ENCODE results near the gene CNEP1R1.

CNEP1R1 gene

GRCh38 chr16:50015631-50016030 is 9.4 kb upstream of the CNEP1R1 start:
- TF ChIP-seq, protein P1, sequence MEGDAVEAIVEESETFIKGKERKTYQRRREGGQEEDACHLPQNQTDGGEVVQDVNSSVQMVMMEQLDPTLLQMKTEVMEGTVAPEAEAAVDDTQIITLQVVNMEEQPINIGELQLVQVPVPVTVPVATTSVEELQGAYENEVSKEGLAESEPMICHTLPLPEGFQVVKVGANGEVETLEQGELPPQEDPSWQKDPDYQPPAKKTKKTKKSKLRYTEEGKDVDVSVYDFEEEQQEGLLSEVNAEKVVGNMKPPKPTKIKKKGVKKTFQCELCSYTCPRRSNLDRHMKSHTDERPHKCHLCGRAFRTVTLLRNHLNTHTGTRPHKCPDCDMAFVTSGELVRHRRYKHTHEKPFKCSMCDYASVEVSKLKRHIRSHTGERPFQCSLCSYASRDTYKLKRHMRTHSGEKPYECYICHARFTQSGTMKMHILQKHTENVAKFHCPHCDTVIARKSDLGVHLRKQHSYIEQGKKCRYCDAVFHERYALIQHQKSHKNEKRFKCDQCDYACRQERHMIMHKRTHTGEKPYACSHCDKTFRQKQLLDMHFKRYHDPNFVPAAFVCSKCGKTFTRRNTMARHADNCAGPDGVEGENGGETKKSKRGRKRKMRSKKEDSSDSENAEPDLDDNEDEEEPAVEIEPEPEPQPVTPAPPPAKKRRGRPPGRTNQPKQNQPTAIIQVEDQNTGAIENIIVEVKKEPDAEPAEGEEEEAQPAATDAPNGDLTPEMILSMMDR (IDR thresholded peaks at IDR 0.05; ENCODE audit: low read depth, low read length, missing control alignments), result no peak
- no peak for DNase-seq (ENCODE audit: low read depth)
- no peak overlapping the region for H3K4me3 ChIP-seq (ENCODE audit: low read depth, low read length)

GRCh38 chr16:50017553-50017952 is 7.5 kb upstream of the CNEP1R1 start:
- no peak overlapping the region for H3K4me3 ChIP-seq (ENCODE audit: low read depth, low read length)
- TF ChIP-seq, protein P1 (IDR thresholded peaks at IDR 0.05; ENCODE audit: low read depth, low read length, missing control alignments), result no peak
- DNase-seq (ENCODE audit: low read depth), result no peak

DNA sequence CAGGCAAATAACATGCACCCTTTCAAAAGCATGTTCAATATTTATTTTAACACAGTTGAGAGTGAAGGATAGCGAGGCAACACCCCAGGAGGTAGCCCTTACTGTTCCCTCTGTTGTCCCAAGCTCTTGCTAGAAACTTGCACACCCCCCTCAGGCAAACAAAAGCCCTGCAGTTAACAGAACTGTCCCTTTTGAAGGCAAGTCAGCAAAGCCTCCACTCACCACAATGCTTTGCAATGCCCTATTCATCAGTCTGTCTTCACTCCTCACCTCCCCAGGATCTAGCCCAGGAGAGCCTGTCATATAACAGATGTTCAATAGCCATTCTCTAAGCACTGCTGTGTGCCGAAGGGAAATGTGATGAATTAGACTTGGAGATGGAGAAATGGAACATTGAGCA is 3.5 kb upstream of the CNEP1R1 start:
- TF ChIP-seq, protein P1 (IDR thresholded peaks at IDR 0.05; ENCODE audit: low read depth, low read length, missing control alignments), result peak; percentile 29
- no peak overlapping the region for H3K4me3 ChIP-seq (ENCODE audit: low read depth, low read length)
- no peak for DNase-seq (ENCODE audit: low read depth)

DNA sequence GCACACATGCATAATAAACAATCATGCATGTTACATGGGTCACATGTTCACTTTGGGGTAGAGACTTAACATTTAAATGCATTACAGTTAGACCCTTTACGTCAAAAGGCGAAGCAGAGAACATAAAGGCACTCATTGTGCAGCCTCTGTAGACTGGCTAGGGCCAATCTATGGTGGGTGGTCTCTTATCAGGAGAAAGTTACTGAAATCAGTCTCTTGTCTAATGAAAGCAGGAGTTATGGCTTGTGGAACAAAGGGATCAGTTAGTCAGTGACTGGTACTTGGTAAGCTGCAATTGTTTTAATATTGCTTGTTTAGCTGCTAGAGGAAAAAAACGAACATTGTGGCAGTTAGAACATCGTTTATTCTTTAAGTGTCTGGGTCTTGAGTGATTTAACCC is 1.4 kb upstream of the CNEP1R1 start:
- no peak overlapping the region for H3K4me3 ChIP-seq (ENCODE audit: low read depth, low read length)
- TF ChIP-seq, protein P1 (IDR thresholded peaks at IDR 0.05; ENCODE audit: low read depth, low read length, missing control alignments), result no peak
- no peak for DNase-seq (ENCODE audit: low read depth)

GRCh38 chr16:50024207-50024606 is 818 bp upstream of the CNEP1R1 start:
- no peak for DNase-seq (ENCODE audit: low read depth)
- TF ChIP-seq, protein P1 (IDR thresholded peaks at IDR 0.05; ENCODE audit: low read depth, low read length, missing control alignments), result no peak
- no peak overlapping the region for H3K4me3 ChIP-seq (ENCODE audit: low read depth, low read length)

- TF ChIP-seq, protein P1 (IDR thresholded peaks at IDR 0.05; ENCODE audit: low read depth, low read length, missing control alignments), result no peak
- no peak for DNase-seq (ENCODE audit: low read depth)
- H3K4me3 ChIP-seq (ENCODE audit: low read depth, low read length), result peak overlapping the region; percentile 86
Measured at GRCh38 chr16:50025537-50025931, 509 bp downstream of the CNEP1R1 start.

DNA sequence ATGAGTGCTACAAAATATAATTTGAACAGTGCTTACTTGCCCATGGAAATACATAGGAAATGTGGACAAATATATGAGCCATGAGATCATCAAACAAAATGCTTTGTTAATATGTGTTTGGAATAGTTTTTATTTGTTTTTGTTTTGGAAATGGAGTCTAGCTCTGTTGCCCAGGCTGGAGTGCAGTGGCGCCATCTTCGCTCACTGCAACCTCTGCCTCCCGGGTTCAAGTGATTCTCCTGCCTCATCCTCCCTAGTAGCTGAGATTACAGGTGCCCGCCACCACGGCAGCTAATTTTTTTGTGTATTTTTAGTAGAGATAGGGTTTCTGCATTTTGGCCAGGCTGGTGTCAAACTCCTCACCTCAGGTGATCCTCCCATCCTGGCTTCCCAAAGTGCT is 2.8 kb downstream of the CNEP1R1 start:
- TF ChIP-seq, protein P1 (IDR thresholded peaks at IDR 0.05; ENCODE audit: low read depth, low read length, missing control alignments), result no peak
- DNase-seq (ENCODE audit: low read depth), result no peak
- no peak overlapping the region for H3K4me3 ChIP-seq (ENCODE audit: low read depth, low read length)
